Fibroblast of the aortic adventitia (primary cell): ENCODE data around the gene SMIM44. TPM values are rescaled to one million over a fixed set of nuclear protein-coding genes. Genes with fewer than 3 reads are reported as not detected.
A peak's percentile ranks its signal among the peaks of the same experiment; 100 is the strongest.
"Not testable (repeated sequence)": the region's sequence is repeated elsewhere in the genome, so short reads cannot be mapped to it uniquely, and the experiment has no call there.

Source experiments
- DNase-seq: peaks from one replicate; pipeline ENCODE4 v3.0.0-alpha.2; 2010; ENCODE audit warnings: low read depth
- H3K4me3 ChIP-seq: 2 replicates; pipeline ENCODE4 v1.5.1; 2011; ENCODE audit warnings: low read depth, mild to moderate bottlenecking, control low read depth, low read length, moderate library complexity
- CTCF ChIP-seq: IDR thresholded peaks from 2 replicates; pipeline ENCODE4 v1.5.1; 2011; ENCODE audit warnings: mild to moderate bottlenecking, low read length, control low read depth, inconsistent platforms; ENCODE audit not compliant: insufficient read depth
- total RNA-seq: library from RNA; depleted of rRNA; stranded (reverse); fragments of >200 nt; gene quantifications from 2 replicates; pipeline ENCODE4 v1.2.3, GENCODE V29; 2012; ENCODE audit warnings: low replicate concordance

The SMIM44 gene
- total RNA-seq, 1 donor, result not detected

GRCh38 chr19:3511506-3512251 is 28.4 kb upstream of the SMIM44 start:
- TF ChIP-seq CTCF, result no peak
- H3K4me3 ChIP-seq, result no peak overlapping the region
- no peak for DNase-seq

GRCh38 chr19:3510727-3511126 is 27.5 kb upstream of the SMIM44 start:
- no peak for TF ChIP-seq CTCF
- no peak for DNase-seq
- H3K4me3 ChIP-seq, result no peak overlapping the region

GRCh38 chr19:3509566-3509989 is 26.3 kb upstream of the SMIM44 start:
- no peak overlapping the region for H3K4me3 ChIP-seq
- no peak for TF ChIP-seq CTCF
- peak; percentile 53 for DNase-seq

- TF ChIP-seq CTCF, result no peak
- DNase-seq, result no peak
- no peak overlapping the region for H3K4me3 ChIP-seq
These were observed 25.7 kb upstream of the SMIM44 start for GRCh38 chr19:3508771-3509535.

GRCh38 chr19:3508121-3508661 is 24.9 kb upstream of the SMIM44 start:
- DNase-seq, H3K4me3 ChIP-seq: not testable (repeated sequence)

GRCh38 chr19:3507371-3508120 is 24.3 kb upstream of the SMIM44 start:
- peak overlapping the region; percentile 81 for H3K4me3 ChIP-seq
- no peak for DNase-seq
- TF ChIP-seq CTCF, result no peak
